OCI-LY7 (cell line): ENCODE results near the gene CCDC85A. TPM values are rescaled to one million over a fixed set of nuclear protein-coding genes. Genes with fewer than 3 reads are reported as not detected.

Experiments
- BruUV-seq: library from RNA; stranded (reverse); fragments of 400-500 nt; replicated peaks from 2 replicates; lab custom pipeline; 2021; lab: Mats Ljungman, UMichigan
- CTCF ChIA-PET: fragments of 300-600 bp; sonication (Branson Sonifier 250); formaldehyde crosslinking; loops from one replicate; lab custom pipeline; 2022; ENCODE audit warnings: antibody characterized with exemption; ENCODE audit not compliant: unreplicated experiment; lab: Charles Lee
- POLR2A ChIA-PET: fragments of 300-600 bp; sonication (Branson Sonifier 250); formaldehyde crosslinking; loops from one replicate; lab custom pipeline; 2022; ENCODE audit warnings: antibody characterized with exemption; lab: Charles Lee
- DNase-seq: peaks from one replicate; pipeline ENCODE4 v3.0.0-alpha.2; 2015; ENCODE audit warnings: low spot score
- H2AFZ ChIP-seq: fragments of 200-600 bp; sonication (generic), shearing (Covaris generic); 2 replicates; pipeline ENCODE4 v1.6.1; 2014; ENCODE audit warnings: mild to moderate bottlenecking, antibody characterized with exemption, low read length, moderate library complexity
- H3K27ac ChIP-seq: fragments of 200-600 bp; sonication (generic); 2 replicates; pipeline ENCODE4 v1.5.1; 2014; ENCODE audit warnings: mixed run types, low read depth, mild to moderate bottlenecking, moderate library complexity, low read length, inconsistent platforms; ENCODE audit not compliant: poor library complexity, severe bottlenecking
- H3K36me3 ChIP-seq: fragments of 200-600 bp; sonication (generic); 2 replicates; pipeline ENCODE4 v1.6.1; 2014; ENCODE audit warnings: mild to moderate bottlenecking, antibody characterized with exemption, low read length, moderate library complexity, mixed read lengths; ENCODE audit not compliant: insufficient read depth
- H3K4me1 ChIP-seq: fragments of 200-600 bp; sonication (generic); 2 replicates; pipeline ENCODE4 v1.5.1; 2014; ENCODE audit warnings: mild to moderate bottlenecking, low read length; ENCODE audit not compliant: insufficient read depth, poor library complexity, severe bottlenecking
- H3K4me2 ChIP-seq: fragments of 200-600 bp; sonication (generic); 2 replicates; pipeline ENCODE4 v1.6.1; 2014; ENCODE audit warnings: mild to moderate bottlenecking, low read length
- H3K4me3 ChIP-seq: fragments of 200-600 bp; sonication (generic); 2 replicates; pipeline ENCODE4 v1.5.1; 2014; ENCODE audit warnings: mild to moderate bottlenecking, low read depth, low read length; ENCODE audit not compliant: poor library complexity, severe bottlenecking
- H3K79me2 ChIP-seq: fragments of 200-600 bp; sonication (generic); 2 replicates; pipeline ENCODE4 v1.6.1; 2016; ENCODE audit warnings: low read depth, mild to moderate bottlenecking, low read length, moderate library complexity, mixed read lengths; ENCODE audit not compliant: insufficient read depth
- H3K9me2 ChIP-seq: fragments of 200-600 bp; sonication (generic); 2 replicates; pipeline ENCODE4 v1.6.1; 2016; ENCODE audit warnings: mild to moderate bottlenecking, low read length, mixed read lengths; ENCODE audit not compliant: insufficient read depth
- H3K9me3 ChIP-seq: fragments of 200-600 bp; sonication (generic); 2 replicates; pipeline ENCODE4 v1.6.1; 2014; ENCODE audit warnings: mild to moderate bottlenecking, mixed run types, low read length, mixed read lengths
- H4K20me1 ChIP-seq: fragments of 200-600 bp; sonication (generic); 2 replicates; pipeline ENCODE4 v1.6.1; 2014; ENCODE audit warnings: mild to moderate bottlenecking, antibody characterized with exemption, low read length, moderate library complexity, mixed read lengths; ENCODE audit not compliant: insufficient read depth
- EZH2phosphoT487 ChIP-seq: fragments of 200-600 bp; sonication (generic); IDR thresholded peaks from 2 replicates; pipeline ENCODE4 v1.6.1; 2018; ENCODE audit warnings: low read depth, borderline replicate concordance, mild to moderate bottlenecking, mixed run types, antibody characterized with exemption, low read length, moderate library complexity, mixed read lengths
- intact Hi-C: fragments of 100-400 bp; cut with micrococcal nuclease; formaldehyde crosslinking; loops from one replicate; pipeline ENCODE4 v1.10.0; 2022; ENCODE audit not compliant: unreplicated experiment
- total RNA-seq, 2 experiments: library from RNA; depleted of rRNA in 1 of 2; stranded (reverse); fragments of >200 nt in 1 of 2; shearing (Covaris generic) in 1 of 2; gene quantifications; 2 replicates each; pipeline ENCODE4 v1.2.3, GENCODE V29; 2014 to 2022
- TF ChIP-seq, protein P1 (sequence below): fragments of 200-600 bp; sonication (generic); conservative IDR thresholded peaks from 2 replicates; pipeline ENCODE4 v1.5.1; 2014; ENCODE audit warnings: mild to moderate bottlenecking, antibody characterized with exemption, low read length, moderate library complexity, mixed read lengths

The CCDC85A gene
- total RNA-seq, 2 experiments from 2014 or later: not detected

DNA sequence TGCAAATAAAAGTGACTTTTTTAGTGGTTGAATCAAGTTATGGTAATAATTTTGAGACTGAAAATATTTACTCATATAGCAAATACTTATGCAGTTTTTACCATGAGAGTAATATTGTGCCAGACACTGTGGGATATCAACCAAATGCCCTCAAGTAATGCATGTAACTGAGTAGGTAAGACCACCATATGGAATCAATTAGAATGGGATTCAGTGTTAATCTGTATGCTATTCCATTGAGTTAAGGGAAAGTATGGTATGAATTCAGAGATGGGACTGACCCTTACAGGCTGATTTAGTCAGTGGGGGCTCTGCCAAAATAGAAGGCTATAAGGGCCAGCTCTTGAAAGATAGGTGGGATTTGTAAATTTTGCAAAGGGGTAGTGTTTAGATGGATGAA lies 131.6 kb downstream of the CCDC85A start:
- ChIA-PET POLR2A (interaction anchor here (0.7 kb wide), 1 partner anchor 31 kb away, joined by 3 read pairs; no protein-coding TSS in a partner anchor), CTCF (no interaction called here)
- intact Hi-C loops: no loop called here
- Histone ChIP-seq H3K4me2 (no peak overlapping the region), H3K4me3 (no peak overlapping the region), H3K79me2 (no peaks in the 10 kb centered on the region), H3K36me3 (no peaks in the 10 kb centered on the region), H3K9me3 (no peaks in the 10 kb centered on the region), H3K9me2 (no peaks in the 10 kb centered on the region), H2AFZ (no peak overlapping the region), H3K27ac (no peak overlapping the region), H4K20me1 (no peaks in the 10 kb centered on the region), H3K4me1 (no peaks in the 10 kb centered on the region)
- BruUV-seq: no TSS peak
- TF ChIP-seq, protein P1, sequence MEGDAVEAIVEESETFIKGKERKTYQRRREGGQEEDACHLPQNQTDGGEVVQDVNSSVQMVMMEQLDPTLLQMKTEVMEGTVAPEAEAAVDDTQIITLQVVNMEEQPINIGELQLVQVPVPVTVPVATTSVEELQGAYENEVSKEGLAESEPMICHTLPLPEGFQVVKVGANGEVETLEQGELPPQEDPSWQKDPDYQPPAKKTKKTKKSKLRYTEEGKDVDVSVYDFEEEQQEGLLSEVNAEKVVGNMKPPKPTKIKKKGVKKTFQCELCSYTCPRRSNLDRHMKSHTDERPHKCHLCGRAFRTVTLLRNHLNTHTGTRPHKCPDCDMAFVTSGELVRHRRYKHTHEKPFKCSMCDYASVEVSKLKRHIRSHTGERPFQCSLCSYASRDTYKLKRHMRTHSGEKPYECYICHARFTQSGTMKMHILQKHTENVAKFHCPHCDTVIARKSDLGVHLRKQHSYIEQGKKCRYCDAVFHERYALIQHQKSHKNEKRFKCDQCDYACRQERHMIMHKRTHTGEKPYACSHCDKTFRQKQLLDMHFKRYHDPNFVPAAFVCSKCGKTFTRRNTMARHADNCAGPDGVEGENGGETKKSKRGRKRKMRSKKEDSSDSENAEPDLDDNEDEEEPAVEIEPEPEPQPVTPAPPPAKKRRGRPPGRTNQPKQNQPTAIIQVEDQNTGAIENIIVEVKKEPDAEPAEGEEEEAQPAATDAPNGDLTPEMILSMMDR: no peak
- no peak for TF ChIP-seq EZH2phosphoT487
- no peak for DNase-seq

DNA sequence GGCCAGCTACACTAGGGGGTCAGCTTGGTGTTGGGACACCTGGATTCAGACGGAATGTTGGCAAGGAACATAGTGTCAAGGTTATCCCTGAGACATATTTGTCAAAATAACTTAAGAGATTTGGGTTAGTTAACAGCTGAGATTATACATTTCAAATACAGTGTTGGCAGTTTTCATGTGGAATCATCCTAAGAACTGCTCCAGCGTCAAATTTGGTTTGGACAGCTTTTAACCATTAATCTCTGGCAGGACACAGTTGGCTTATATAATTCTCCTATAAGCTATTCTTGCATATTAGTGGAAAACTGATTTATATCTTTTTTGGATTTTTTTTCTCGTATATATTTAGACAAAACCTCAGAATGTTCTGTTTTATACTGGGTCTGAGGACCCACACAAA lies 132.2 kb downstream of the CCDC85A start:
- H3K9me3 ChIP-seq: no peaks in the 10 kb centered on the region
- intact Hi-C loops: no loop called here
- no TSS peak for BruUV-seq
- DNase-seq: no peak
- ChIA-PET CTCF (no interaction called here), POLR2A (no interaction called here)
- H2AFZ ChIP-seq: no peak overlapping the region
- H3K4me1 ChIP-seq: no peaks in the 10 kb centered on the region
- H3K9me2 ChIP-seq: no peaks in the 10 kb centered on the region
- no peaks in the 10 kb centered on the region for H3K79me2 ChIP-seq
- no peak overlapping the region for H3K27ac ChIP-seq
- H3K4me2 ChIP-seq: no peak overlapping the region
- no peaks in the 10 kb centered on the region for H4K20me1 ChIP-seq
- H3K36me3 ChIP-seq: no peaks in the 10 kb centered on the region
- TF ChIP-seq, protein P1: no peak
- no peak for TF ChIP-seq EZH2phosphoT487
- H3K4me3 ChIP-seq: no peak overlapping the region

DNA sequence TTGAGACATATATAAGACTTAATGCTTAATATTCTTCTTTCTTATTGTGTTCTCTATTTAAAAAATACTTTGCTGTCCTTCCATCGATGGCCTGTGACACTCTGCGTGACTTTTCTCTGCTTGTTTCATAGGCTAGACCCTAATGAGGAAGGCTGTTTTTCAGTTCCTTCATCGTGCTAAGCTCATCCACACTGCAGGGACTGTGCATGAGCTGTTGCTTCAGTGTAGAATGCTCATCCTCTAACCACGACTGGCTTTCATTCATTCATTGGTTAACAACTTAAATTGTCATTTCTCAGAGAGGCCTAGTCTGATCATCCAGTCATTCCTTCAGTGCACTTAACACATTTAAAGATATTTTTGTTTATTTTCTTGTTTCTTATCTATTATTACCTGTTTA lies 134.4 kb downstream of the CCDC85A start:
- intact Hi-C loops: no loop called here
- Histone ChIP-seq H3K4me1 (no peaks in the 10 kb centered on the region), H4K20me1 (no peaks in the 10 kb centered on the region), H3K9me2 (no peaks in the 10 kb centered on the region), H2AFZ (no peak overlapping the region), H3K36me3 (no peaks in the 10 kb centered on the region), H3K79me2 (no peaks in the 10 kb centered on the region), H3K27ac (no peak overlapping the region), H3K4me3 (no peak overlapping the region), H3K9me3 (no peaks in the 10 kb centered on the region), H3K4me2 (no peak overlapping the region)
- DNase-seq: no peak
- POLR2A ChIA-PET: no interaction called here
- no peak for TF ChIP-seq EZH2phosphoT487
- TF ChIP-seq, protein P1: no peak
- no TSS peak for BruUV-seq
- CTCF ChIA-PET: no interaction called here
